NOMO-1 treated with DMSO at 0.1 percent for 48 hours (cell line): ENCODE data around the gene KCNJ15.

Experiments used
- DNase-seq: peaks from one replicate; lab custom pipeline; 2025; ENCODE audit not compliant: unreplicated experiment; lab: John Stamatoyannopoulos, UW

KCNJ15 gene

GRCh38 chr21:38297194-38297631 lies 40.4 kb downstream of the KCNJ15 start:
- peak; percentile 46 for DNase-seq

GRCh38 chr21:38297871-38298270 lies 41.1 kb downstream of the KCNJ15 start:
- DNase-seq, result no peak

GRCh38 chr21:38298832-38299231 lies 42.0 kb downstream of the KCNJ15 start:
- no peak for DNase-seq

- no peak for DNase-seq
Measured at GRCh38 chr21:38299671-38300070, 42.9 kb downstream of the KCNJ15 start.

- no peak for DNase-seq
Measured at GRCh38 chr21:38300141-38300578, 43.4 kb downstream of the KCNJ15 start.

GRCh38 chr21:38301321-38302214 lies 44.8 kb downstream of the KCNJ15 start:
- no peak for DNase-seq

GRCh38 chr21:38303300-38303699 lies 46.5 kb downstream of the KCNJ15 start:
- no peak for DNase-seq

- peak; percentile 48 for DNase-seq
Measured at GRCh38 chr21:38306433-38307141, 49.8 kb downstream of the KCNJ15 start.

DNA sequence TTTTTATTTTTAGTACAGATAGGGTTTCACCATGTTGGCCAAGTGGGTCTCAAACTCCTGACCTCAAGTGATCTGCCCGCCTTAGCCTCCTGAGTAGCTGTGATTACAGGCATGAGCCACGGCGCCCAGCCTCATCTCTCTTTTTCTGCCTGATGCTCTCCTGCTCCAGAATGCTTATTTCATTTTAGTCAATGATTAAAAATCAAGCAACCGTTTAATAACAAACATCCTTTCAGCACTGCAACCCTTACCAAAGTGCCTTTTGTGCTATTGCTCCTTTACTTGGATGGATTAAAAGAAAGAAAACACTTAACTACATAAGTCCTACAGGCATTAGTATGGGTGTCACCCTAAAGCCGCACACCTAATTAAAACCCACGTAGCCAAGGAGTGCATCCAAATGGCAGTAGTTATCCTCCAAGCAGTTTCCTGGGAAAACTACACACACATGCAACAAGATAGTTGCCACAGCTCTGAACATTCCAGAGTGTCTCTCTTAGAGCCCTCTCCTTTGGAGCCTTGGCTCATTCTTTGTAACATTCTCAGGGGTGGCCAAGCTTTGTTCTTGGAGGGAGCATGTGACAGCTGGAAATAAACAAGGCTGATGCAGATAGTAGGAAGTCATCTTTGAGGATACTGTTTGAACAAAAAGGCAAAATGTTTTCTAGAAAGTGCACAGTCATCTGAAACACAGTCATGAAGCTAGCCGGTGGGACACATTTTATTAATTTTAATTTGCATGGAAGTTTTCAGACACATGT lies 51.2 kb downstream of the KCNJ15 start:
- DNase-seq, result no peak

- DNase-seq, result no peak
Measured at GRCh38 chr21:38308532-38309119, 51.8 kb downstream of the KCNJ15 start.

- DNase-seq, result peak; percentile 88
Measured at GRCh38 chr21:38310646-38311485, 54.1 kb downstream of the KCNJ15 start.

- DNase-seq, result peak; percentile 53
Measured at GRCh38 chr21:38311765-38312164, 55.0 kb downstream of the KCNJ15 start.

DNA sequence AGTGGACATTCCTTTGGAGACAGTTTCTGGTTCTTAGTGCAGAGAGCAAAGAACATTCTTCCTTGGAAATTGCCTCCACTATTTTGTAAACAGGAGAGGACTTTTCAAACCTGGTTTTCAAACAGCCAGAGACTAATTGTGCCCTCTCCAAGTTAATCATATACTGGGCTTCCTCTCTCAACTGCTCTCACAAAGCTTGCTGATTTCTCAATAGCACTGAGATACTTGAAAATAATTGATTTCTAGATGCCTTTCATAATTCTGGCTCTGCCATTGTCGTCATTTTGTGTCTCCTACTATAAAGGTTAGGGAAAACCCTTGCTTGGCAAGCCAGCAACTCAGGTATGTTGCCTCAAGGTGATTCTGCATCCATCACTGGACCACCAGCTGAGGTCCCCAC lies 56.0 kb downstream of the KCNJ15 start:
- DNase-seq, result peak; percentile 43

- DNase-seq, result no peak
Measured at GRCh38 chr21:38314558-38314957, 57.8 kb downstream of the KCNJ15 start.

GRCh38 chr21:38315122-38315521 lies 58.3 kb downstream of the KCNJ15 start:
- no peak for DNase-seq

- no peak for DNase-seq
Measured at GRCh38 chr21:38319781-38320180, 63.0 kb downstream of the KCNJ15 start.

DNA sequence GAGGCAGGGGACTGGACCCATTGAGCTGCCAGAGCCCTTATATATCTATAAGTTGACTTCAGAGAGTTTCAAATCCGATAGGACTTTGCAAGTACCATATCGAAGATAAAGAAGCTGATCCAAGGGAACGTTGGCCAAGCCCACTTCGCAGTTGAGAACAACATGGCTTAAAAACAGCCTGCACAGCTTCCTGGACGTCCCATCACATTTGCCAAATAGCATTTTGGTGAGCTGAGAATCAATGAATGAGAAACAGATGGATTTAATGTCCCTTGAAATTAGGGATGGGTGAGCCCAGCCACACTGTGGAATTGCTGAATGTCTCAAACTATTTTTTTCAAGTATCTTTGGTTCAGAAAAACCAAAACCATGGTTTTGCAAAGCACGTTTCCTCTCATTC lies 64.8 kb downstream of the KCNJ15 start:
- DNase-seq, result no peak

DNA sequence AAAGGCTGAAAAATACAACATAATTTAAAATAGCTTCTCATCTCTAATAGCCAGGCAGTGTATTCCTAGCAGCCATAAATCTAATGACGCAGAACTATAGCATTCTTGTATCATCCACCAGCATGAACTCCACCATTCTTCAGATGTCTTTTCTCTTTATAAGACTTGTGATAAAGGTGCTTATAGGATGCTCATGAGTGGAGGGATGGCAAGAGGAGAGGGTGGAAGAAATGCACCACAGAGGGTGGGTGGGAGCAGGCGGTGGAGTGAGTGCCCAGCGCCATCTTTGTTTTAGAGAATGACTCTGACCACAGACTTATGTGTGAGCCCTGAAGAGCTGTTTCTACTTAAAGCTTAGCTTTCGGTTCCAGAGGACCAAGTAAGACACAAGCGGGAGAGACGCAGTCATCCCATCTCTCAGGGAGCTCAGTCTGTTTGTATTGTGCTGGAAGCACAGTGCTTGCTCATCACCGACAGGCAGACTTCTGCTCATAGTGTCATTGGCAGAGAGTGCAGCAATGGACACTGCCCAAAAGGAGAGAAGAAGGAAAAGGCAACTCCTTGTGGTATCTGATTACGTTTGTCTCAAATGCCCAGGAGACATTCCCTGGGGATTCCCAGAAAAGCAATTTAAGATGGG lies 65.6 kb downstream of the KCNJ15 start:
- DNase-seq, result no peak

- DNase-seq, result peak; percentile 97
Measured at GRCh38 chr21:38323721-38324531, 67.1 kb downstream of the KCNJ15 start.
